ENCODE data around the gene ARHGAP26. TPM values are rescaled to one million over a fixed set of nuclear protein-coding genes. Genes with fewer than 3 reads are reported as not detected.

ARHGAP26 gene
- total RNA-seq, 1 donor: 7.6 TPM

GRCh38 chr5:143108498-143109128, 338.4 kb downstream of the ARHGAP26 start:
- DNase-seq (ENCODE audit: insufficient read length, low spot score, missing footprints): no peak
- H3K79me2 ChIP-seq (ENCODE audit: insufficient read depth, low read length): no peaks in the 10 kb centered on the region

DNA sequence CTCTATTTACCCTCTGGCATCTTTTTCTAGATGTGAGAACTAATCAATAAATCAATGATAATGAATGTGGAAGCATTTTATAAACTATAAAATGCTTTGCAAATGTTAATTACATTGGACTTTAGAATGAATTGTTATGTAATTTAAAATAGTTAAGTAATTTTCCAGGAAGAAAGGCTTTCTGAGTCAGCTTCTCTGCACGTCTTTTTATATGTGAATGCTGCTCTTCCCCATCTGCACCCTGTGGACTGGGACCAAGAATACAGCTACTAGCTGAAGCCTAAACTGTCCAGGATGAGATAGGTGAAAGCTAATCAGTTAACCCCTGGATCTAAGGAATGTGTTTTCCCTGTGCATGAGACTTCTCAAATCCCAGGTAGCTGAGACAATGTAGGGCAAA, 340.4 kb downstream of the ARHGAP26 start:
- DNase-seq (ENCODE audit: insufficient read length, low spot score, missing footprints): no peak
- no peak overlapping the region for H2AFZ ChIP-seq (ENCODE audit: low read length)
- H3K36me3 ChIP-seq (ENCODE audit: insufficient read depth, low read length): no peaks in the 10 kb centered on the region
- no peaks in the 10 kb centered on the region for H3K27me3 ChIP-seq (ENCODE audit: insufficient read depth, low read length)
- no peaks in the 10 kb centered on the region for H3K9me3 ChIP-seq (ENCODE audit: low read depth, low read length)
- no peak overlapping the region for H3K4me2 ChIP-seq (ENCODE audit: insufficient read depth, low read length)
- H3K27ac ChIP-seq (ENCODE audit: low read depth, low read length): no peak overlapping the region
- H3K4me1 ChIP-seq (ENCODE audit: insufficient read depth, low read length): peaks cover 10% of the 10 kb centered on the region
- no peaks in the 10 kb centered on the region for H3K79me2 ChIP-seq (ENCODE audit: insufficient read depth, low read length)
- TF ChIP-seq, protein P1, sequence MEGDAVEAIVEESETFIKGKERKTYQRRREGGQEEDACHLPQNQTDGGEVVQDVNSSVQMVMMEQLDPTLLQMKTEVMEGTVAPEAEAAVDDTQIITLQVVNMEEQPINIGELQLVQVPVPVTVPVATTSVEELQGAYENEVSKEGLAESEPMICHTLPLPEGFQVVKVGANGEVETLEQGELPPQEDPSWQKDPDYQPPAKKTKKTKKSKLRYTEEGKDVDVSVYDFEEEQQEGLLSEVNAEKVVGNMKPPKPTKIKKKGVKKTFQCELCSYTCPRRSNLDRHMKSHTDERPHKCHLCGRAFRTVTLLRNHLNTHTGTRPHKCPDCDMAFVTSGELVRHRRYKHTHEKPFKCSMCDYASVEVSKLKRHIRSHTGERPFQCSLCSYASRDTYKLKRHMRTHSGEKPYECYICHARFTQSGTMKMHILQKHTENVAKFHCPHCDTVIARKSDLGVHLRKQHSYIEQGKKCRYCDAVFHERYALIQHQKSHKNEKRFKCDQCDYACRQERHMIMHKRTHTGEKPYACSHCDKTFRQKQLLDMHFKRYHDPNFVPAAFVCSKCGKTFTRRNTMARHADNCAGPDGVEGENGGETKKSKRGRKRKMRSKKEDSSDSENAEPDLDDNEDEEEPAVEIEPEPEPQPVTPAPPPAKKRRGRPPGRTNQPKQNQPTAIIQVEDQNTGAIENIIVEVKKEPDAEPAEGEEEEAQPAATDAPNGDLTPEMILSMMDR (IDR thresholded peaks at IDR 0.05; ENCODE audit: extremely low read depth, low read depth, low read length): no peak
- H4K20me1 ChIP-seq (ENCODE audit: insufficient read depth, low read length): no peaks in the 10 kb centered on the region
- H3K4me3 ChIP-seq (ENCODE audit: insufficient read depth, low read length): no peak overlapping the region

More at GRCh38 chr5:143108498-143109128, 338.4 kb downstream of the ARHGAP26 start:
- Histone ChIP-seq H3K4me3 (ENCODE audit: insufficient read depth, low read length) (no peak overlapping the region), H3K9me3 (ENCODE audit: low read depth, low read length) (no peaks in the 10 kb centered on the region), H3K27me3 (ENCODE audit: insufficient read depth, low read length) (no peaks in the 10 kb centered on the region), H2AFZ (ENCODE audit: low read length) (no peak overlapping the region), H3K36me3 (ENCODE audit: insufficient read depth, low read length) (no peaks in the 10 kb centered on the region), H4K20me1 (ENCODE audit: insufficient read depth, low read length) (no peaks in the 10 kb centered on the region), H3K4me2 (ENCODE audit: insufficient read depth, low read length) (no peak overlapping the region), H3K4me1 (ENCODE audit: insufficient read depth, low read length) (peaks cover 10% of the 10 kb centered on the region), H3K27ac (ENCODE audit: low read depth, low read length) (no peak overlapping the region)
- TF ChIP-seq, protein P1 (IDR thresholded peaks at IDR 0.05; ENCODE audit: extremely low read depth, low read depth, low read length): no peak

DNA sequence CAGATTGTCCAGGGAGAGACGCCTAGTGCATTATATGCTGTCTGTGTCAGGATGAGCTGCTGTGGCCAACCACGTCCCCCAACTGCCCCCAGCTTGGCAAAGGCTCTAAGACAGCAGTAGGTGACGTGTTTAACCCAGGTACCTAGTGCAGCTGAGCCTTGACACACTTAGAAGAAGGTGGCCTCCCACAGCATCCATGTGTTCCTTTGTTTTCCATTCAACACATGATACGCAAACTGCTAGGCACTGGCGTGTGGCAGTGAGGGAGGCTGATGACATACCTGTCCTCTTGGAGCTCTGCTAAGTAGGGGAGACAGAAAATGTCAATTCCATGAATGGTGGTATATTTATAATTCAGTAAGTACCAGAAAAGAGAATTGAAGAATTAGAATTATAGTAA, 341.6 kb downstream of the ARHGAP26 start:
- Histone ChIP-seq H3K9me3 (ENCODE audit: low read depth, low read length) (no peaks in the 10 kb centered on the region), H3K79me2 (ENCODE audit: insufficient read depth, low read length) (no peaks in the 10 kb centered on the region), H4K20me1 (ENCODE audit: insufficient read depth, low read length) (no peaks in the 10 kb centered on the region), H3K4me3 (ENCODE audit: insufficient read depth, low read length) (no peak overlapping the region), H2AFZ (ENCODE audit: low read length) (no peak overlapping the region), H3K4me2 (ENCODE audit: insufficient read depth, low read length) (no peak overlapping the region), H3K4me1 (ENCODE audit: insufficient read depth, low read length) (peaks cover 7% of the 10 kb centered on the region), H3K27ac (ENCODE audit: low read depth, low read length) (no peak overlapping the region), H3K27me3 (ENCODE audit: insufficient read depth, low read length) (no peaks in the 10 kb centered on the region), H3K36me3 (ENCODE audit: insufficient read depth, low read length) (no peaks in the 10 kb centered on the region)
- DNase-seq (ENCODE audit: insufficient read length, low spot score, missing footprints): no peak
- TF ChIP-seq, protein P1 (IDR thresholded peaks at IDR 0.05; ENCODE audit: extremely low read depth, low read depth, low read length): no peak

DNA sequence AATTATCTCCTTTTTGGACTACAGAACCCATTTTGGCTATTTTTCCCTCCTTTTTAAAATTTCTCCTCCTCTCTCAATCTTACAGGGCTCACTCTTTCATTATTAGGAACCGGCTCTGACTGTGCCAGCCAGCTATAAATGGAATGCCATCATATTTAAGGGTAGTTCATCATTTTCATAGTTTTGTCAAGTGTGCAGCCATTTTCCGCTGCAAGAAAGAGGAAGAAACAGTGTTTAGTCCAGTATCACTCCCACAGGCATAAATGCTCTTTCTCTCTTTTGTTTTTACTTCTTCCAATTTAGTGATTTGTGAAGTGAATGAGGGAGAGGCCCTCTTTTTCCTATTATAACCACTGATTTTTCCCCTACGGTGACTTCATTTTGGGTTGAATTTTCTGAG, 343.3 kb downstream of the ARHGAP26 start:
- H2AFZ ChIP-seq (ENCODE audit: low read length): no peak overlapping the region
- DNase-seq (ENCODE audit: insufficient read length, low spot score, missing footprints): no peak
- no peak overlapping the region for H3K4me3 ChIP-seq (ENCODE audit: insufficient read depth, low read length)

More for the DNA sequence above, 343.3 kb downstream of the ARHGAP26 start:
- TF ChIP-seq, protein P1 (IDR thresholded peaks at IDR 0.05; ENCODE audit: extremely low read depth, low read depth, low read length): no peak
- Histone ChIP-seq H4K20me1 (ENCODE audit: insufficient read depth, low read length) (no peaks in the 10 kb centered on the region), H3K9me3 (ENCODE audit: low read depth, low read length) (no peaks in the 10 kb centered on the region), H3K79me2 (ENCODE audit: insufficient read depth, low read length) (no peaks in the 10 kb centered on the region), H3K27ac (ENCODE audit: low read depth, low read length) (no peak overlapping the region), H3K4me1 (ENCODE audit: insufficient read depth, low read length) (peaks cover 7% of the 10 kb centered on the region), H3K36me3 (ENCODE audit: insufficient read depth, low read length) (no peaks in the 10 kb centered on the region), H3K4me2 (ENCODE audit: insufficient read depth, low read length) (no peak overlapping the region), H3K27me3 (ENCODE audit: insufficient read depth, low read length) (no peaks in the 10 kb centered on the region)
